Kidney capillary endothelial cell (primary cell): ENCODE data around the gene CD44.
"Not testable (repeated sequence)": the region's sequence is repeated elsewhere in the genome, so short reads cannot be mapped to it uniquely, and the experiment has no call there.

Experiments used
- DNase-seq: peaks from one replicate; pipeline ENCODE4 v3.0.0-alpha.2; 2018; ENCODE audit warnings: low spot score

CD44 gene

GRCh38 chr11:35214226-35214770 is 75.3 kb downstream of the CD44 start:
- no peak for DNase-seq

- peak; percentile 2 for DNase-seq
These were observed 75.8 kb downstream of the CD44 start for GRCh38 chr11:35214792-35215193.

DNA sequence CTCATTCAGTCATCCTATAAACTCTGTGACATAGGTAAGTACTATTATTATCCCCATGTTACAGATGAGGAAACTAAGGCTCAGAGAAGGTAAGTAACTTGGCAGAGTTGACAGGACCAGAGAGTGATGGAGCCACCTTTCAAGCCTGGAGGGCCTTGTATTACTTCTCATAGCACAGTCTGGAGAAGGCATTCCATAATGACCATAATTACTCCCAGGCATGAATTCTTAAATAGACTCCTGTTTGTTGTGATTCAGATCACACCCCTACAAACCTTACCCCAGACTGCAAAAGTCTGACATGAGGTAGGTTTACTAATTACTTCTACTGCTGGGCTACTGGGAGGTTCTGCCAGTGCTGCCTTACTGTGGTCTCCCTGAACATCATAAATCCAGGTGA is 77.0 kb downstream of the CD44 start:
- no peak for DNase-seq

GRCh38 chr11:35216962-35217678 is 78.1 kb downstream of the CD44 start:
- no peak for DNase-seq

DNA sequence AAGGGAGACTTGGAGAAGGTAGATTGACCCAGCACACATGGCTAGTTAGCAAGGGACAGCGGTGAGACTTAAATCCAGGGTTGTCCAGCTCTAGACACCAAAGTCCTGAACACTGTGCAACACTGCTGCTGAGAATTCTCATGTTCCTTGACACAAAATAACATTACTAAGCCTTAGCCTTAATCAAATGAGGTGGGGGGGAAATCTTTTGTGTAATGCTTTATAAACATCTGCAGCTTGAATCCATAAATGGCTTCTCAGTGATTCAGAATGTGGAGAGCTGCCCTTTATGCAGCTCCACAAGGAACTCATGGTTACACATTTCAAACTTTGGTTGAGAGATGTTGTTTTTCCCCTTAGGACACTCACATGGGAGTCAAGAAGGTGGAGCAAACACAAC is 80.0 kb downstream of the CD44 start:
- DNase-seq = no peak

- no peak for DNase-seq
These were observed 84.4 kb downstream of the CD44 start for GRCh38 chr11:35223371-35223796.

DNA sequence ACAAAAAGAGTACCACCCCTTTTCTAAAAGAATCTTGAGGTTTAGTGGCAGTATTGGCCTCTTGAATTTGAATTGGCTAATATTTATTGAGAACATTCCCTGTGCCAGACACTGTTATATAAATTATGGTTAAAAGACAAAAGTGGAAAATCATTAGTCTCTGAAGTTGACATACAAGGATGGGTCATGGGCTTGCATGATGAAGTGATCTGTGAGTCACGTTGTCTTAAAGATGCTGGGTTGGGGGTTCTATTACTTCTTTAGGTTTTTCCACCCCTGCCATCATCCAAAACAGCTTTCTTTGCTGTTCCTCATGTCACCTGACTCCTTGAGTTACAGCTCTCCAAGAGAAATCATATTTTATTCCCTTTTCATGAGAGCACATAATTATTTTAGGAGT is 85.0 kb downstream of the CD44 start:
- no peak for DNase-seq

GRCh38 chr11:35225946-35226520 is 87.1 kb downstream of the CD44 start:
- DNase-seq = no peak

GRCh38 chr11:35226756-35227155 is 87.8 kb downstream of the CD44 start:
- not testable (repeated sequence) for DNase-seq

- no peak for DNase-seq
These were observed 88.8 kb downstream of the CD44 start for GRCh38 chr11:35227576-35228327.

DNA sequence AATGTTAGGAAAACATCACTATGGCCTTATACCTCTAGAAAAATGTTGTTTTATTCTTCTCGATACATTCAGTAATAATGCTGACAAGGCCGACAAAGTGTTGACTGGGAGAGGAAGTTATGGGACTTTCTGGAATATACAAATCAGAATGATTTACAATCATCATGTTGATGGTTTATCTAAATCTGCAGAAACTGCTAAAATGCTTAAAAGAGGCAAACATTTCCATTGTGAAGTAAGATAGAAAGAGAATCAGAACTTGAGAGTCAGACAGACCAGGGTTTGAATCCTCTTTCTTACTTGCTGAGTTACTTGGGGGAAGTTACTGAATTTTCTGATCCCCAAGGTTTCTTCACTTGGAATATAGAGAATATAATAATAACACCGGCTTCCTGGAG is 89.4 kb downstream of the CD44 start:
- DNase-seq = no peak

DNA sequence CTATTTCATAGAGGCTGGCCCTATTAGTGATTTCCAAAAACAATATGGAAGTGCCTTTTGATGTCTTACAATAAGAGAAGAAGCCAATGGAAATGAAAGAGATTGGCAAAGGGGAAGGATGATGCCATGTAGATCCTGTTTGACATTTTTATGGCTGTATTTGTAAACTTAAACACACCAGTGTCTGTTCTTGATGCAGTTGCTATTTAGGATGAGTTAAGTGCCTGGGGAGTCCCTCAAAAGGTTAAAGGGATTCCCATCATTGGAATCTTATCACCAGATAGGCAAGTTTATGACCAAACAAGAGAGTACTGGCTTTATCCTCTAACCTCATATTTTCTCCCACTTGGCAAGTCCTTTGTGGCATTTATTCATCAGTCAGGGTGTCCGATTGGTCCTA is 91.4 kb downstream of the CD44 start:
- no peak for DNase-seq

- DNase-seq = no peak
These were observed 92.3 kb downstream of the CD44 start for GRCh38 chr11:35231076-35231860.

- no peak for DNase-seq
These were observed 93.9 kb downstream of the CD44 start for GRCh38 chr11:35232891-35233330.

DNA sequence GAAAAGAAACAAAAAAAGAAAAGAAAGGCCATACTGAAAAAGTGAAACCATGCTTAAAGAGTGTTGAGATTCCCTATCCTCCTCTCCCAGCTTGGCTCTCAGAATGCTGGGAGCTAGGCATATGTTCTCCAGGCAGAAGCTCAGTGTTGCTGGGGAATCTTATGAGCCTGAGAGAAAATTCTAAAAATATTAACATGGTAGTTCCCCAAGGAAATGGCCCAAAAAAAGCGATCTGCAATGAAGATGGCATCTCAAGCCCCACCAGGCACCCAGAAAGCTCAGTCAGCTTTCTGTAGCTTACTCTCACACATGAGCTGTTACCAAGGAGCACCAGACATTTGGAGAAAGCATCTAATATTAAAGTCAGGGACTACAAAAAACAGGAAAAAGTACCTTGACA is 94.5 kb downstream of the CD44 start:
- DNase-seq = no peak

DNA sequence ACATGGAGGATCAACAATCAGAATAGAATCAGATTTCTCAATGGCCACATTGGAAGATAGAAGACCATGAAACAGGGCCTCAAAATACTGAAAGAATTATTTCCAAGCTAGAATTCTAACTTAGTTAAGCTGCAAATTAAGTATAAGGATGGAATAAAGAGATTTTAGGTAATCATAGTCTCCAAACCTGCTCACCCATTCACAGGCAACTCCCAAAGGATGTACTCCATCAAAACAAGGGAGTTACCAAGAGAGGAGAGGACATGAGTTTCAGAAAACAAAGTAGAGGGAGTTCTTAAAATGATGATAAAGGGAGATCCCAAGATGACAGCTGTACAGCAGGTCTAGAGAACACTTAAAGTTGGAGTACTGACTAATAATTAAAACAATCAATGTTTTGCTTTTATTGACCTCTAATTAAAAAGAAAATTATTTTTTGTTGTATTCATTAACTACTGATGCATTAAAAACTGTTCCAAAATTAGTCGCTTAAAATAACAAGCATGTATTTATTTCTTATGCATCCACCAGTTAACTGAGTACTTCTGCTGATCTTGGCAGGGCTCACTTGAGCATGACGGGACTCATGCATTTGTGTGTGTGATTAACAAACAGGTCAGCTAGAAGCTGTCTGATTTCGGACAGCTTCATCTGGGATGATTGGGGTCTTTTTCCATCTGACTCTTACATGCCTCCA is 95.6 kb downstream of the CD44 start:
- no peak for DNase-seq

GRCh38 chr11:35235157-35235468 is 96.1 kb downstream of the CD44 start:
- DNase-seq = no peak

GRCh38 chr11:35235498-35235897 is 96.5 kb downstream of the CD44 start:
- no peak for DNase-seq

GRCh38 chr11:35235936-35236666 is 97.1 kb downstream of the CD44 start:
- DNase-seq = no peak

GRCh38 chr11:35236667-35237003 is 97.7 kb downstream of the CD44 start:
- no peak for DNase-seq

GRCh38 chr11:35237351-35237750 is 98.4 kb downstream of the CD44 start:
- DNase-seq = no peak
